ENCODE results near the gene SLC24A1. TPM values are rescaled to one million over a fixed set of nuclear protein-coding genes. Genes with fewer than 3 reads are reported as not detected.

Gene SLC24A1
- polyA plus RNA-seq, 4 donors: 20.5 to 23.2 (median 21.7) TPM

Other genes starting within 250 kb of the SLC24A1 start
- 1 to 10 TPM; 8.0 to 8.6 (median 8.4) TPM for gene IGDCC3, start 243.9 kb upstream of the SLC24A1 start, polyA plus RNA-seq (ENCODE audit: insufficient read length in 4 of 4)
- 10 to 100 TPM; 12.2 to 14.4 (median 13.9) TPM for gene IGDCC4, start 199.0 kb upstream of the SLC24A1 start, polyA plus RNA-seq (ENCODE audit: insufficient read length in 4 of 4)
- gene DPP8, start 104.2 kb upstream of the SLC24A1 start, polyA plus RNA-seq (ENCODE audit: insufficient read length in 4 of 4): 10 to 100 TPM; 24.3 to 32.4 (median 26.5) TPM
- 100 to 1,000 TPM; 161 to 192 (median 191) TPM for gene HACD3, start 91.5 kb upstream of the SLC24A1 start, polyA plus RNA-seq (ENCODE audit: insufficient read length in 4 of 4)
- gene INTS14, start 10.8 kb upstream of the SLC24A1 start, polyA plus RNA-seq (ENCODE audit: insufficient read length in 4 of 4): 10 to 100 TPM; 47.1 to 55.5 (median 53.8) TPM
- 10 to 100 TPM; 16.2 to 25.5 (median 17.1) TPM for gene DENND4A, start 170.4 kb downstream of the SLC24A1 start, polyA plus RNA-seq (ENCODE audit: insufficient read length in 4 of 4)
- gene RAB11A, start 247.6 kb downstream of the SLC24A1 start, polyA plus RNA-seq (ENCODE audit: insufficient read length in 4 of 4): 100 to 1,000 TPM; 259 to 314 (median 305) TPM

Data from right renal pelvis (tissue), 4 donors.